ENCODE results near the gene PRIMA1.

Gene PRIMA1

DNA sequence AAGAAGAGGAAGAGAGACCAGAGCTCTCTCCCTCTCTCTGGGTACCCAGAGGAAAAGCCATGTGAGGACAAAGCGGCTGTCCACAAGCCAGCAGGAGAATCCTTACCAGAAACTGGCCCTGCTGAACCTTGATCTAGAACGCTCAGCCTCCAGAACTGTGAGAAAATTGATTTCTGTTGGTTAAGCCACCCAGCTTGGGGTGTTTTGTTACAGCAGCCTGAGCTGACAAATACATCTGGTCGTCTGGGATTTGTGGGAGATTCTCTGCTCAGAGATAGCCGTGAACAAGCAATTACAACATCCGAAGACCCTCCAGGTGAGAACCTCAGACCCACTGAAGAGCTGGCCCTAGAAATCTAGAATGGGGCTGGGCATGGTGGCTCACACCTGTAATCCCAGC, 6.5 kb upstream of the PRIMA1 start:
- no peak for DNase-seq

DNA sequence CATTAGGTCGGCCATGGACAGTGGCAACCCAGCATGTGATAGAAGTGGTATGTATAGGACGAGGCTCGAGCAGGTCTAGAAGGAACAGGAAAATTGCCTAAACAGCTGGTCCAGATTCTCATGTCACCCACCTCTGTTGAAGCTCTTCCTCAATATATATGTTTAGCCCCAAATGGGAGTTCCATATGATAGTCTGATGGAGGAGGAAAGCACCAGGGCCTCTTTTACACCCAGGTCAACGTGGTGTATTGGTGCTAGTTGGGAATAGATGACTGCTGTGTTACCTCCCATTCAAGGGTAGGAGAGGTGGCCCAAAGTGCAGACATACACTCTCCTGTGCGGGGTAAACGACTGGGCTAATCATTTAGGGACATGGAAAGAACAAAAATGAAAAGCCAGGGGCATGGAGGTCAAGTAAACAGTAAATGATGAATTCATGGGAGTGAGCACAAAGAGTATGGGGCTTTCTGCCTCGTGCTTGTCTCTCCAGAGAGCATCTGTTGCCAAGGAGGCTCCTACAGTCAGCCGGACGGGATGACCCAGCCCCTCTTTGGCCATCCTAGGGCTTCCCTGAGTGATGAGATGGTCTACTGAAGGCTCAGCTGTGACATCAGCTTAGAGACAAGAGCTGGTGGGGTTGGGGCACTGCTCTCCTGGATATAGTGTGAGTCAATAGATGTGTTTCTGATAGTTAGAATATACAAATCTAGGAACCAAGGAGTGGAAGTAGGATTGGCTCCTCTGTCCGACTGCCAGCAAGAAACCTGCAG, 5.5 kb upstream of the PRIMA1 start:
- no peak for DNase-seq

DNA sequence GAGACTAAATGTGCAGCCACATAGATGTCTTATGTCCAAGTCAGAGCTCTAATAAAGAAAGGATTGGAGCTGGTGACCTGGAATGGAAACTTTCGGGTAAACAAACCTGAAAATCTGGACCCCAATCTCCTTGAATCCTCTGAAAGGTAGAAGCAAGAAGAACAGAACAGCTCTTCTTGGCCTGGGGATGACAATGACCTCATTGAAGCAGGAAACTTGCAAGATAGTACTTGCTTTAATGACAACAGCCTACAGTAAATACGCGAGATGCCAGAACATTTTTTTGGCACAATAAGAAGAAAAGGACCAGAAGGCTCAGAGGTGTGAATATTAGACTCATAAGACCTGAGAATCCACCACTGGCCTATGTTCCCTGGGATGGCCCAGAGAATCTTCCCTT, 4.1 kb upstream of the PRIMA1 start:
- DNase-seq, result no peak

- no peak for DNase-seq
Measured at GRCh38 chr14:93790966-93791365, 2.7 kb upstream of the PRIMA1 start.

DNA sequence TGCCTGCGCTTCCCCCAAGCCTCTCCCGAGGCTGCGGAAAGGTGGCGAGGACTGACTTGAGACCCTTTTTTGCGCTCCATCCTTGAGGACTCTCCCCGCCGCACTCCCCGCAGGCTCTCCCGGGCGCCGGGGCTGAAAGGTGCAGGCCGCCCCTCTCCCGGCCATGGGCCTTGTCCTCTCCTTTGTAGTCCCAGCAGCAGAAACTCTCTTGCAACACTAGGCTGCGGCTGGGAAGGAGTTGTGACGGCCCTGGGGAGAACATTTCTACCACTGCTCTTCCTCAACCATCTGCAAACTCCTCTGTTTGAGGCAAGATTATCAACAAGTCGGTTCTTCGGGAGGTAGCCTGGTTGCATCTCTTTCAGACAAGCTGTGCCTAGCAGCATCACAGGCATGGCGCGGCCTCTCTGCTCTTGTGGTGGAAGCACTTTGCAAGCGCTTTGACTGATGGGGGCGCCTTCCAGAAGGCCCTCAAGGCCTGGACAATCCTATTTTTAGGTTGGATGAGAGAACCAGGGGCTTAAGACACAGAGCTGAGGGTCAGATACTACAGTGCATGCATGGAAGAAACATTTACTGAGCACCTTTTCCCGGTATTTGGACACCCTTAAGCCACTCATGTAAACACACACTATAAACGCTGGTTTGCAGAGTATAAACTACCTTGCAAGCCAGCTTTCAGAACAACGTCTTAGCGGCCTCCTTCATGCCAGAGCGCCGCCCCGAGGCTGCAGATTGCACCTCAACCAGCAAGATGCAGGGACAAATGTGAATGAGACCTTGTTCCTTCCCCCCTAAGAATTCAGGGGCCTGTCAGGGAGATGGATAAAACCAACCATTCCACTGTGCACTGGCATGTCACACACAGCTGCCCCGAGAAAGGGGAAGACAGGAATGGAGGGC, 1.2 kb upstream of the PRIMA1 start:
- DNase-seq, result no peak

DNA sequence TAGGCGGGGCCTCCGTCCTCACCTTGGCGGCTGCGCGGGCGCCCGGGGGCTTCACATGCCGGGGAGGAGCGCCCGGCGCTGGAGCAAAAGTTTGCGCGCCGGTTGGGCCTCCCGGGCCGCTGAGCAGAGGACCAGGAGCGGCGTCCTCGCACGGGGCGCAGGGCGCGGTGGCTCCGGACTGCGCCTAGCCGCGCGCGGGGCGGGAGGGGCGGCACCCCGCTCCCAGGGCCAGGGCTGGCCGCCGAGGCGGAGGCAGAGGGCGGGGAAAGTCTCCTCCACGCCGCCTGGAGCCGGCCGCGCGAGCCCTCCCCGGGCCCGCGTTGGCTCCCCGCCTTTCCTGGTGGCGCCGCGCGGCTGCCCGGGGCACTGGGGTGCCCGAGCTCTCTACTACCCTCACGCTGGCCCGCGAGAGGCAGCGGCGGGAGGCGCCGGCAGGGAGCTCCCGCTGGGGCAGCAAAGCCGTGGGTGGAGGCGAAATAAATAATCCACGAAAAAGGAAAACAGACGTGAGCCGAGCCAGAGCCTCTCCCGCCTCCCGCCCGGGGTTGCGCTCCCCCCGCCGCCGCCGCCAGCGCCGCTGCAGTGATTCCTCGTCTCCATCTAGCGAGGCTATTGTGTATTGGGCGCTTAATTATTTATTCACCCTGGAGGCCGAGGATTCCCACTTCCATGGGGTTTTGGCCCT, 400 bp upstream of the PRIMA1 start:
- no peak for DNase-seq

DNA sequence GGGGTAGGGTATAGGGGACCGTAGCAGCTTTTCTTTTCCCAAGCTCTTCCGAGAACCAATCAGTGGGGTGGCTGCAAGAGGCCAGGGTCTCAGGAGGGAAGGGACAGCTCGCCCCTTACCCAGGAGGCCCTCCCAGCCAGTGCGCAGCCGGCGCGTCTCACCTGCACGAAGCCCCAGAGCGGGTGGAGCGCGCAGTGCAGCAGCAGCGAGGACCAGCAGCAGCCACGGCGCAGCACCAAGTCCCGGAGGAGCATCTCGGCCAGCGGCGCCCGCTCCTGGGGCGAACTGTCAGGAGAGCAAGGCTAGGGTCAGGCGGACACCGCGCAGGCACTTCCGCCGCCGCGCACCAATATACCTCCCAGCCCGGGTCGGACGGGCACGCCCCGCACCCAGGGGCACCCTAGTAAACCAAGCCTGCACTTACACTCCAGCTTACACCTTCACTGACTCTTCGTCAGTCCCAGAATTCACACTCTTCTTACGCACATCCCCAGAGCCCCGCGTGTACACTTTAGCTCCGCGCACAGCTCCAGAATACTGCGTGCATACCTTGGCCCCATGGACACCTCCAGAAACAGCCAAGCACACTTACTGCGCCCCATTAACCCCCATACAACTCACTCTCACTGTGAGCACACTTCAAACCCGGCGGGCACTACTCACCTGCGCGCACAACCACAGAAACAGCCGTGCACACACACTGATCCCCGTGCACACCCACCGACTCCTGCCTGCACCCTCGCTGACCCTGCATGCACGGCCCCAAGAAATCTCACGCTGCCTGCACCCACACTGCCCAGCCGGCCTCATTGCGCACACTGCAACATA, 606 bp downstream of the PRIMA1 start:
- no peak for DNase-seq

GRCh38 chr14:93785423-93785822, 2.9 kb downstream of the PRIMA1 start:
- DNase-seq, result no peak

DNA sequence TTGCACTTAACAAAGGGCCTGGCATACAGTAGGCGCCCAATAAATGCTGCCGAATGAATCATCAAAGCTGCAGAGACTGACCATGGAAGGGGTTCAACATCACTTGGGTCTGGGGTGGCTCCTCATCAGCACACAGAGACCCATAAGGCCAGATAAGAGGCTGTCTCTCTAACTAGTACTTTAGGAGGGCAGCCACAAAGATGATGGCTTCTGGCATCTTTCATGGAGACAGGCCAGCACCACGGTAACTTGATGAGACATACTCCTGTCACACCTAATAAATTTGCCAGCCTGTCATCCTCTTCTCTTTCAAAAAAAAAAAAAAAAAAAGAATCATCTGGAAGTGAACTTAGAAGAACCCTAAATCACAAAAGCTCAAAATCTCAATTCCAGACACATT, 3.4 kb downstream of the PRIMA1 start:
- no peak for DNase-seq

DNA sequence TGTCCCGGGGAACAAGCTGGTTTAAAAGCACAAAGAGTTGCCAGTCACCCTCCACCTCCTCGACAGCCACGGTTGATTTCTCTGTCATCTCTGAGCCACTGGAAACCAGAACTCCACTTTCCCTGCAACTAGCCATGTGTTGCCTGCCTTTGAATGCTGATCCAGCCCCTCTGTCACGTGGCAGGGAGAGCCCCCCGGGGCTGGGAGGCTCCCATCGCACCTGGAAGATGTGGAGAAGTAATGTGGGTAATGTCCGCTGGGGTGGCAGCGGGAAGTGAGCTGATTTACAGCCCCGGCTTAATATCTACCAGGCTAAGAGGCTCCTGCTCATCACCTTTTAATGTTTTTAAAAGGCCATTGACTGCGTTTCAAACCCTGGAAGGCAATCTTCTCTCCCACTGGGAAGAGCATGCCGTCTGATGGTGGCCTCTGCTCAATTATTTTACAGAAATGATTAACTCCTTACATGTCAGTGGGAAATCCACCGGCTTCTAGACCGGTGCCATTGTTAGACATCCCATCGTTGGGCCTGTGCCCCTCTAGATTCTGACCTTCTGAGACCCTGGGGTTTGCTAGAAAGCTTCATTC, 7.4 kb downstream of the PRIMA1 start:
- DNase-seq, result no peak

GRCh38 chr14:93778856-93779629, 9.2 kb downstream of the PRIMA1 start:
- no peak for DNase-seq

GRCh38 chr14:93778453-93778852, 9.8 kb downstream of the PRIMA1 start:
- no peak for DNase-seq

DNA sequence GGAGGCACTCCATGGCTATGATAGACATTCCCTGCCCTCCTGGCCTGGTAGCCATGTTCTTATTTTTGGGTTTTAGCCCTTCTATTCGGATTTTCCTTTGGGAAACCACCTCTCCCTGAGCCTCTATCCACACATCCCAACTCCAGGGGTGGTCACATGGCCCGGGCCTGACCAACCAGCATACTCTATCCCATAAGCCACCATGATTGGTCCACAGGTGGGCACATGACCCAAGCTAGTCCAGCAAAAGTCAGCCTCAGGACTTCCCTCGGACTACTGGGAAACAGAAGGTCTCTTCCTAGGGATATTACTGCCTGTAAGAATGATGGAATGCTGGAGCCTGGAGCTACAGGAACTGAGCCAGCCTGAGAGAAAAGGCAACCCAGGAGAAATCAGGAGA, 12.5 kb downstream of the PRIMA1 start:
- no peak for DNase-seq

DNA sequence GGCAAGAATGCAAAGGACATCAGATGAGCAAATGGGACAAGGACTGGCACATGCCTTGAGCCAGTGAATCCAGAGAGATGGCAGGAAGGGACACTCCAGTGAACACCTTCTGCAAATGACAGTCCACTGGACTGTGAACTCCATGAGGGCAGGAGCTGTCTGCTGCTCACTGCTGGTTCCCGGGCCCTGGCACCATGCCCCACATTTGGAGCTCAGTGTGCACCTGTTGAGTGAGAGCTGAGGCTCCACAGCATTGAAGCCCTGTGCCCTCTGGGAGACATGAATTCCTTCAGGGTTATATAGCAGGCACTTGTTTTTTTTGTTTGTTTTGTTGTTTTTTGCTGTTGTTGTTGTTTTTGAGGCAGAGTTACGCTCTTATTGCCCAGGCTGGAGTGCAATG, 13.1 kb downstream of the PRIMA1 start:
- DNase-seq, result no peak

DNA sequence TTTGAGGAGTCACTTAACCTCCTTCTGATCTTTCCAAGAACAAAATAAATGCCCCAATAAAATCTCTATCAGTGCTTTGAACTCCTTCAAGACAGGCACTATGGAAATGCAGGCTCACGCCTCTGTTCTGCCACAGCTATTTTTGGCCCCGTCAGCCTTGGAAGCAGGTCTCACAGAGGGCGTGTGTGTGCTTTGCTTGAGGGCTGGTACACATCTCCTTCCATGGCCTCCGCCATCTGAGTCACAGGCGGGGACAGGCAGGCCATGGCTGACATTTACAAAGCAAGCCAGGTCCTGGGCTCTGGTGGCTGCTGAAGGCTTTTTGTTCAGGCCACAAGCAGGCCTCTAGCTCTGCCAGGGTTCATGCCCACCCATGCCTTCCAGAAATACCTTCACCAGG, 16.0 kb downstream of the PRIMA1 start:
- no peak for DNase-seq

GRCh38 chr14:93765970-93766369, 22.3 kb downstream of the PRIMA1 start:
- no peak for DNase-seq

GRCh38 chr14:93765155-93765554, 23.1 kb downstream of the PRIMA1 start:
- DNase-seq, result no peak

DNA sequence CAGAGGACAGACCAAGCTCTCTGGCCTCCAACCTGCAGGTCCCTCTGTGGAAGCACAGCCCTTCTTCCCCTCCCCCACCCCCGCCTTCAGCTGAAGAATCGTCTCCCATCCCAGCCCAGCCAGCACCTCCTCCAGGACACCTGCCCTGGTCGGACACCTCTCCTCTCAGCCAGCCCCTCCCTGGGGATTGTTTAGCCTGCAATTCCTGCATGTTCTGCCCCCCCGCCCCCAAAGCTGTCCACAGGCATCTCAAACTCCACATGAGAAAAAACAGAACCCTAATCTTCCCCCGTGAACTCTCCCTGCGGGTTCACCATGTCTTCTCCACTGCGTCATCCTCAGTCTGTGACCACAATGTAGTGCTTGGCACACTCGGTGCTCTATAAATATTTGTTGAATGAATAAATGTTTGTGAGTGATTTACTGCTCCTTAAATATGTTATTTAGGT, 24.1 kb downstream of the PRIMA1 start:
- no peak for DNase-seq

- no peak for DNase-seq
Measured at GRCh38 chr14:93759719-93760307, 28.5 kb downstream of the PRIMA1 start.

- DNase-seq, result no peak
Measured at GRCh38 chr14:93757206-93757605, 31.1 kb downstream of the PRIMA1 start.

DNA sequence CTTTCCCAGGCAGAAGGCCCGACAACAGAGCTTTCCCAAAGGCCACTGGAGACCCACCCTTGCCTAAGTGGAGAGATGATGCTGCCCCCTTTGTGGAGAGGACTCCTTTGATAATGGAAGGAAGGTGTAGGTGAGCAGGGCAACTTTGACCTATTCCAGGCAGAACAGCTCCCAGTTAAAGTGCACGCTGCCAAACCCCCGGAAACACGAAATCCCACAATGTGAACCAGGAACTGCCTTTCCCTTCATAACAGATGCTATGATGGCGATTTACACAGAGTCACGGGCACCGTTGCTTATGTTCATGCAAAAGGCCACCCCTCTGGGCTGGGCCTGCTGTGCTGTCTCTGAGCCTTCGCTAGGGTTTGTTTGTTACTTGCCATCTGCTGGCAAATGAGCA, 34.6 kb downstream of the PRIMA1 start:
- no peak for DNase-seq
